ENCODE results near the gene NFAM1. TPM values are rescaled to one million over a fixed set of nuclear protein-coding genes. Genes with fewer than 3 reads are reported as not detected.
A peak's percentile ranks its signal among the peaks of the same experiment; 100 is the strongest.

Gene NFAM1
- polyA plus RNA-seq, 1 of the 3 experiments (the other 2 are of a cell fraction): 0.02 TPM

GRCh38 chr22:42475122-42475521 lies 42.9 kb upstream of the NFAM1 start:
- H3K9ac ChIP-seq: no peak overlapping the region
- no peaks in the 10 kb centered on the region for H3K36me3 ChIP-seq (replicated peaks in 1 of 2; ENCODE audit: control insufficient read depth in 1 of 2, insufficient read depth in 2 of 2, low read length in 1 of 2)
- no peaks in the 10 kb centered on the region for H3F3A ChIP-seq (replicated peaks; ENCODE audit: insufficient read depth)
- H3K79me2 ChIP-seq (ENCODE audit: insufficient read depth): no peaks in the 10 kb centered on the region
- no peak overlapping the region for H3K4me2 ChIP-seq
- TF ChIP-seq NRF1 (IDR thresholded peaks at IDR 0.05; ENCODE audit: low read depth, low read length) (no peak), TEAD4 (IDR thresholded peaks at IDR 0.05; ENCODE audit: borderline replicate concordance, insufficient read depth) (no peak), FOXM1 (IDR thresholded peaks at IDR 0.05; ENCODE audit: low read depth) (no peak), IRF3 (IDR thresholded peaks at IDR 0.05; ENCODE audit: low read depth, low read length) (no peak), FOSL2 (IDR thresholded peaks at IDR 0.05; ENCODE audit: borderline replicate concordance, low read depth) (no peak), NFIC (IDR thresholded peaks at IDR 0.05; ENCODE audit: borderline replicate concordance) (no peak), CHD2 (IDR thresholded peaks at IDR 0.05; ENCODE audit: low read length, partially characterized antibody) (no peak), TAF1 (IDR thresholded peaks at IDR 0.05; ENCODE audit: borderline replicate concordance, low read depth, low read length) (no peak), TCF12 (IDR thresholded peaks at IDR 0.05) (no peak), RCOR1 (IDR thresholded peaks at IDR 0.05; ENCODE audit: low read length) (no peak), MXI1 (IDR thresholded peaks at IDR 0.05; ENCODE audit: low read depth, low read length) (no peak)
- H3K9me3 ChIP-seq: no peaks in the 10 kb centered on the region
- no peak overlapping the region for H2AFZ ChIP-seq (ENCODE audit: low read depth)
- no peak overlapping the region for H3K27ac ChIP-seq (ENCODE audit: low read depth in 2 of 2, low read length in 1 of 2)
- no peaks in the 10 kb centered on the region for H3K4me1 ChIP-seq (ENCODE audit: control insufficient read depth in 1 of 2, insufficient read depth in 2 of 2, low read depth in 1 of 2, low read length in 1 of 2)
- WGBS (ENCODE audit: low lambda C conversion rate): no CpG with 5 or more reads among the region's 2 CpGs
- H3K27me3 ChIP-seq (ENCODE audit: insufficient read depth): no peaks in the 10 kb centered on the region
- DNase-seq: no peak
- no peaks in the 10 kb centered on the region for H3K9me2 ChIP-seq
- POLR2A ChIA-PET: no interaction called here
- H3K4me3 ChIP-seq (ENCODE audit: low read depth in 2 of 2, low read length in 1 of 2): no peak overlapping the region
- H4K20me1 ChIP-seq (ENCODE audit: insufficient read depth): no peaks in the 10 kb centered on the region
- CTCF ChIA-PET: no interaction called here

- ChIA-PET CTCF (interaction anchor here (0.6 to 2.6 kb wide), 12 partner anchors 9 to 383 kb away, joined by 3 to 17 read pairs (median 4); partner anchors contain the start of gene NDUFA6), POLR2A (no interaction called here)
- Histone ChIP-seq H2AFZ (ENCODE audit: low read depth) (no peak overlapping the region), H3K9ac (no peak overlapping the region), H3K9me3 (no peaks in the 10 kb centered on the region), H3K27me3 (ENCODE audit: insufficient read depth) (no peaks in the 10 kb centered on the region), H4K20me1 (ENCODE audit: insufficient read depth) (no peaks in the 10 kb centered on the region), H3K4me3 (ENCODE audit: low read depth in 2 of 2, low read length in 1 of 2) (no peak overlapping the region), H3K9me2 (no peaks in the 10 kb centered on the region), H3K36me3 (replicated peaks in 1 of 2; ENCODE audit: control insufficient read depth in 1 of 2, insufficient read depth in 2 of 2, low read length in 1 of 2) (no peaks in the 10 kb centered on the region), H3K4me1 (ENCODE audit: control insufficient read depth in 1 of 2, insufficient read depth in 2 of 2, low read depth in 1 of 2, low read length in 1 of 2) (no peaks in the 10 kb centered on the region), H3K4me2 (no peak overlapping the region), H3K27ac (ENCODE audit: low read depth in 2 of 2, low read length in 1 of 2) (no peak overlapping the region), H3F3A (replicated peaks; ENCODE audit: insufficient read depth) (no peaks in the 10 kb centered on the region), H3K79me2 (ENCODE audit: insufficient read depth) (no peaks in the 10 kb centered on the region)
- DNase-seq: peak; percentile 39
- 73% methylated on average over 5 of the region's 5 CpGs for WGBS (ENCODE audit: low lambda C conversion rate)
- TF ChIP-seq MXI1 (IDR thresholded peaks at IDR 0.05; ENCODE audit: low read depth, low read length) (no peak), TAF1 (IDR thresholded peaks at IDR 0.05; ENCODE audit: borderline replicate concordance, low read depth, low read length) (no peak), NFIC (IDR thresholded peaks at IDR 0.05; ENCODE audit: borderline replicate concordance) (no peak), PBX3 (IDR thresholded peaks at IDR 0.05) (no peak), TCF12 (IDR thresholded peaks at IDR 0.05) (no peak), EP300 (IDR thresholded peaks at IDR 0.05; ENCODE audit: borderline replicate concordance in 1 of 2, low read depth in 1 of 2, low read length in 1 of 2) (no peak), RAD21 (IDR thresholded peaks at IDR 0.05; ENCODE audit: low read length) (peak; percentile 61), MAX (IDR thresholded peaks at IDR 0.05; ENCODE audit: low read depth) (no peak), RFX5 (IDR thresholded peaks at IDR 0.05; ENCODE audit: low read length) (no peak), CTCF (IDR thresholded peaks at IDR 0.05) (peak; percentile 55), SMC3 (IDR thresholded peaks at IDR 0.05; ENCODE audit: low read depth, low read length) (peak; percentile 39; the same call in 1 of the 2 replicates), RCOR1 (IDR thresholded peaks at IDR 0.05; ENCODE audit: low read length) (no peak), NRF1 (IDR thresholded peaks at IDR 0.05; ENCODE audit: low read depth, low read length) (no peak), TEAD4 (IDR thresholded peaks at IDR 0.05; ENCODE audit: borderline replicate concordance, insufficient read depth) (no peak)
Observed at GRCh38 chr22:42473484-42474193, 41.4 kb upstream of the NFAM1 start.

Measured in SK-N-SH (cell line).